ENCODE measurements around the gene GRPEL2. TPM values are rescaled to one million over a fixed set of nuclear protein-coding genes. Genes with fewer than 3 reads are reported as not detected.

GRPEL2 gene
- total and polyA plus RNA-seq, 2 of the 8 experiments (the other 6 are each of a cell fraction or from before 2014, with no cell fraction given): 11.2 to 52.2 TPM

- no peak overlapping the region for H3K4me2 ChIP-seq (ENCODE audit: insufficient read depth in 1 of 2, low read depth in 2 of 2, low read length in 2 of 2)
- H2AK5ac ChIP-seq (ENCODE audit: low read depth, low read length): peak overlapping the region; percentile 40; the same call in 1 of the 2 replicates
- H3K79me2 ChIP-seq (ENCODE audit: control insufficient read depth in 1 of 2, insufficient read depth in 2 of 2, low read length in 2 of 2): no peaks in the 10 kb centered on the region
- 0 out of 2 replicates have a peak overlapping the region, but pooled peaks have one; percentile 9 for H2BK12ac ChIP-seq (ENCODE audit: low read depth, low read length)
- H3K23me2 ChIP-seq (ENCODE audit: low read depth, low read length): no peaks in the 10 kb centered on the region
- H2BK20ac ChIP-seq (ENCODE audit: low read length): peak overlapping the region; percentile 32; the same call in 1 of the 2 replicates
- H3K36me3 ChIP-seq (ENCODE audit: control insufficient read depth in 2 of 4, insufficient read depth in 4 of 4, low read length in 3 of 4): no peaks in the 10 kb centered on the region
- no peaks in the 10 kb centered on the region for H4K20me1 ChIP-seq (replicated peaks in 1 of 2; ENCODE audit: control insufficient read depth in 1 of 2, insufficient read depth in 2 of 2, low read length in 2 of 2)
- H4K8ac ChIP-seq (ENCODE audit: extremely low read depth, insufficient read depth, low read length): no peak overlapping the region
- no peak overlapping the region for H3K4me3 ChIP-seq (ENCODE audit: extremely low read depth in 1 of 4, insufficient read depth in 2 of 4, low read depth in 3 of 4, low read length in 4 of 4)
- no peak overlapping the region for H3K23ac ChIP-seq (ENCODE audit: insufficient read length)
- no peak overlapping the region for H3K14ac ChIP-seq (ENCODE audit: insufficient read length)
- no peak overlapping the region for H3K4ac ChIP-seq (replicated peaks; ENCODE audit: insufficient read length, low read depth, low read length)
- no peak overlapping the region for H3K18ac ChIP-seq (ENCODE audit: extremely low read depth, low read length)
- ChIA-PET CTCF (ENCODE audit: partially characterized antibody) (interaction anchor here (0.6 to 46.1 kb wide), 23 partner anchors 11 to 240 kb away, joined by 3 to 1310 read pairs (median 8); no protein-coding TSS in a partner anchor), POLR2A (ENCODE audit: partially characterized antibody) (interaction anchor here (1.1 to 1.6 kb wide), 2 partner anchors 11 to 40 kb away, joined by 3 to 4 read pairs; no protein-coding TSS in a partner anchor)
- FAIRE-seq (no peak), DNase-seq (ENCODE audit: low read depth in 1 of 2, low spot score in 2 of 2) (no peak)
- no peaks in the 10 kb centered on the region; a peak in 3 of 7 replicates for H3K4me1 ChIP-seq (replicated peaks in 1 of 4; ENCODE audit: control insufficient read depth in 3 of 4, insufficient read depth in 4 of 4, low read length in 3 of 4)
- no peak overlapping the region for H3K9ac ChIP-seq (replicated peaks in 1 of 4; ENCODE audit: extremely low read depth in 1 of 4, low read depth in 3 of 4, low read length in 3 of 4)
- H4K5ac ChIP-seq (ENCODE audit: insufficient read length, low read depth, low read length): no peak overlapping the region
- no peaks in the 10 kb centered on the region for H3K79me1 ChIP-seq (ENCODE audit: low read depth, low read length)
- H2AFZ ChIP-seq (ENCODE audit: low read length): no peak overlapping the region
- no peaks in the 10 kb centered on the region for H3K27me3 ChIP-seq (replicated peaks in 1 of 4; ENCODE audit: control insufficient read depth in 3 of 4, extremely low read depth in 1 of 4, insufficient read depth in 3 of 4, low read length in 3 of 4)
- no peak overlapping the region for H3K56ac ChIP-seq (replicated peaks; ENCODE audit: insufficient read length, low read depth, low read length)
- WGBS, 2 experiments (ENCODE audit: extremely low coverage in 1 of 2, insufficient coverage in 1 of 2, insufficient read length in 1 of 2, insufficient replicate concordance in 2 of 2, low coverage in 1 of 2, low lambda C conversion rate in 2 of 2, missing lambda C conversion rate in 1 of 2): 84% methylated on average over 9 of the region's 12 CpGs; no CpG with 5 or more reads in 1 of the 2 experiments
- no peak overlapping the region for H2BK5ac ChIP-seq (ENCODE audit: low read depth, low read length)
- no peak overlapping the region for H2BK120ac ChIP-seq (replicated peaks; ENCODE audit: low read depth, low read length)
- H3K9me3 ChIP-seq (ENCODE audit: insufficient read depth in 2 of 2, low read depth in 1 of 2, low read length in 1 of 2): no peaks in the 10 kb centered on the region
- no peak overlapping the region for H3K27ac ChIP-seq (ENCODE audit: low read depth, low read length)
- no peak overlapping the region for H2BK15ac ChIP-seq (ENCODE audit: low read length)
- no peak overlapping the region for H4K91ac ChIP-seq (replicated peaks; ENCODE audit: insufficient read length, low read length)
- TF ChIP-seq ASH2L (IDR thresholded peaks at IDR 0.05; ENCODE audit: low read length) (no peak), SAP30 (IDR thresholded peaks at IDR 0.05; ENCODE audit: insufficient read depth, insufficient replicate concordance, low read length) (no peak), EZH2 (IDR thresholded peaks at IDR 0.05; ENCODE audit: low read depth, low read length, severe bottlenecking) (no peak), CEBPB (IDR thresholded peaks at IDR 0.05; ENCODE audit: low read depth, low read length) (no peak), KDM1A (IDR thresholded peaks at IDR 0.05; ENCODE audit: borderline replicate concordance, low read length) (no peak), EGR1 (IDR thresholded peaks at IDR 0.05; ENCODE audit: borderline replicate concordance, low read depth, low read length) (no peak), SIN3A (conservative IDR thresholded peaks at IDR 0.05 in 1 of 2, IDR thresholded peaks at IDR 0.05 in 1 of 2; ENCODE audit: low read depth in 1 of 2, low read length in 2 of 2) (no peak)
Observed at GRCh38 chr5:149382517-149383220, 37.4 kb downstream of the GRPEL2 start.

Data from H1 (cell line).